Measurements from ENCODE around the gene OGFR.

The OGFR gene

GRCh38 chr20:62827311-62828038 lies 22.8 kb downstream of the OGFR start:
- TF ChIP-seq, protein P1, sequence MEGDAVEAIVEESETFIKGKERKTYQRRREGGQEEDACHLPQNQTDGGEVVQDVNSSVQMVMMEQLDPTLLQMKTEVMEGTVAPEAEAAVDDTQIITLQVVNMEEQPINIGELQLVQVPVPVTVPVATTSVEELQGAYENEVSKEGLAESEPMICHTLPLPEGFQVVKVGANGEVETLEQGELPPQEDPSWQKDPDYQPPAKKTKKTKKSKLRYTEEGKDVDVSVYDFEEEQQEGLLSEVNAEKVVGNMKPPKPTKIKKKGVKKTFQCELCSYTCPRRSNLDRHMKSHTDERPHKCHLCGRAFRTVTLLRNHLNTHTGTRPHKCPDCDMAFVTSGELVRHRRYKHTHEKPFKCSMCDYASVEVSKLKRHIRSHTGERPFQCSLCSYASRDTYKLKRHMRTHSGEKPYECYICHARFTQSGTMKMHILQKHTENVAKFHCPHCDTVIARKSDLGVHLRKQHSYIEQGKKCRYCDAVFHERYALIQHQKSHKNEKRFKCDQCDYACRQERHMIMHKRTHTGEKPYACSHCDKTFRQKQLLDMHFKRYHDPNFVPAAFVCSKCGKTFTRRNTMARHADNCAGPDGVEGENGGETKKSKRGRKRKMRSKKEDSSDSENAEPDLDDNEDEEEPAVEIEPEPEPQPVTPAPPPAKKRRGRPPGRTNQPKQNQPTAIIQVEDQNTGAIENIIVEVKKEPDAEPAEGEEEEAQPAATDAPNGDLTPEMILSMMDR (IDR thresholded peaks at IDR 0.05; ENCODE audit: low read depth, low read length) = no peak
- DNase-seq = peak; percentile 61
- no peak overlapping the region for H3K4me3 ChIP-seq (ENCODE audit: low read depth, low read length)
- H3K27me3 ChIP-seq = no peaks in the 10 kb centered on the region
- no peaks in the 10 kb centered on the region for H3K36me3 ChIP-seq
- H3K9me3 ChIP-seq = no peaks in the 10 kb centered on the region
- peaks cover 15% of the 10 kb centered on the region for H3K4me1 ChIP-seq

GRCh38 chr20:62828051-62828450 lies 23.4 kb downstream of the OGFR start:
- peaks cover 20% of the 10 kb centered on the region for H3K4me1 ChIP-seq
- H3K27me3 ChIP-seq = no peaks in the 10 kb centered on the region
- H3K4me3 ChIP-seq (ENCODE audit: low read depth, low read length) = no peak overlapping the region
- TF ChIP-seq, protein P1 (IDR thresholded peaks at IDR 0.05; ENCODE audit: low read depth, low read length) = no peak
- H3K36me3 ChIP-seq = no peaks in the 10 kb centered on the region
- H3K9me3 ChIP-seq = no peaks in the 10 kb centered on the region
- no peak for DNase-seq

- TF ChIP-seq, protein P1 (IDR thresholded peaks at IDR 0.05; ENCODE audit: low read depth, low read length) = no peak
- peaks cover 20% of the 10 kb centered on the region for H3K4me1 ChIP-seq
- no peaks in the 10 kb centered on the region for H3K27me3 ChIP-seq
- no peak overlapping the region for H3K4me3 ChIP-seq (ENCODE audit: low read depth, low read length)
- H3K36me3 ChIP-seq = no peaks in the 10 kb centered on the region
- no peaks in the 10 kb centered on the region for H3K9me3 ChIP-seq
- peak; percentile 11 for DNase-seq
These were observed 24.0 kb downstream of the OGFR start for GRCh38 chr20:62828511-62829230.

GRCh38 chr20:62829231-62830230 lies 24.9 kb downstream of the OGFR start:
- no peak for DNase-seq
- Histone ChIP-seq H3K27me3 (no peaks in the 10 kb centered on the region), H3K36me3 (no peaks in the 10 kb centered on the region), H3K4me1 (peaks cover 17% of the 10 kb centered on the region), H3K4me3 (ENCODE audit: low read depth, low read length) (no peak overlapping the region), H3K9me3 (no peaks in the 10 kb centered on the region)
- TF ChIP-seq, protein P1 (IDR thresholded peaks at IDR 0.05; ENCODE audit: low read depth, low read length) = no peak

DNA sequence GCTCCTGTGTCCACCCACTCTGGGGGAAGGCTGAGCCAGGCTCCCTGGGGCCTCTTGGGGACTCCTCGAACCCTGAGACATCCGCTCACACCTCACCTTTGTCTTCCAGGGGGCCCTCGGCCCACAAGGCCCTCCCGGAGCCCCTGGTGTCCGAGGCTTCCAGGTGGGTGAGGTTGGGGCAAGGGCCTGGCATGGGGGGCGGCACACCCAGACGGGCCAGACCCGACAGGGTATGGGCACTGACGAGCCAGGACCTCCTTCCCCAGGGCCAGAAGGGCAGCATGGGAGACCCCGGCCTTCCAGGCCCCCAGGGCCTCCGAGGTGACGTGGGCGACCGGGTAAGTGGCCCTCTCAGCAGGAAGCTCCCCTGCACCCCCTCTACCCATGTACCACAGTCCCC lies 25.6 kb downstream of the OGFR start:
- no peaks in the 10 kb centered on the region for H3K36me3 ChIP-seq
- H3K27me3 ChIP-seq = no peaks in the 10 kb centered on the region
- TF ChIP-seq, protein P1 (IDR thresholded peaks at IDR 0.05; ENCODE audit: low read depth, low read length) = no peak
- H3K9me3 ChIP-seq = no peaks in the 10 kb centered on the region
- peaks cover 14% of the 10 kb centered on the region for H3K4me1 ChIP-seq
- no peak for DNase-seq
- H3K4me3 ChIP-seq (ENCODE audit: low read depth, low read length) = no peak overlapping the region
